HG03175 (cell line): ENCODE measurements around the gene ZBTB7A.

Experiments
- ATAC-seq: cut with Tn5 transposase; IDR thresholded peaks from one replicate; pipeline ENCODE4 v1.9.1; 2021; ENCODE audit warnings: mild to moderate bottlenecking, moderate library complexity; ENCODE audit not compliant: unreplicated experiment

The ZBTB7A gene

GRCh38 chr19:4066682-4067395 lies at the start of gene ZBTB7A:
TSS of gene ZBTB7A (minus strand) at chr19:4066899. CDS start at chr19:4055232, 11,667 bp downstream.
- ATAC-seq, result peak; percentile 23

- no peak for ATAC-seq
Observed at GRCh38 chr19:4115818-4116385, 49.2 kb upstream of the ZBTB7A start.

- ATAC-seq, result peak; percentile 90
Observed at GRCh38 chr19:4115050-4115817, 48.5 kb upstream of the ZBTB7A start.

DNA sequence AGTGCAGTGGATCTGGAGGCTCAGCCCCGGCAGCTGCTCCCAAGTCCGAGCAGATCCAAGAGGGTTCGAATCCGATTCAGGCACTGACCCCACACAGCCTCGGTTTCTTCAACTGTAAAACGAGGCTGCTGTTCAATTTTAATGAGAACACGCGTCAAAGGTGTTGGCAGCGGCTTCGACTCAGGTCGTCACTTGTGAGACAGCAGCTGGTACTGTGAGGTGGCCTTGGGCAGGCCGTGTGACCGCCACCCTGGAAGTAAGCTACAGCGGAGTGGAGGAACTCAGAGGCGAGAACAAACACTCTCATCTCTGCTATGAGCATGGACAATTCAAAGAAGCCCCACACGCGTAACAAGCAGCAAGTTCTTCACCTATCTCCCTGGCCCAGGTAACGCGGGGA lies 47.5 kb upstream of the ZBTB7A start:
- no peak for ATAC-seq

DNA sequence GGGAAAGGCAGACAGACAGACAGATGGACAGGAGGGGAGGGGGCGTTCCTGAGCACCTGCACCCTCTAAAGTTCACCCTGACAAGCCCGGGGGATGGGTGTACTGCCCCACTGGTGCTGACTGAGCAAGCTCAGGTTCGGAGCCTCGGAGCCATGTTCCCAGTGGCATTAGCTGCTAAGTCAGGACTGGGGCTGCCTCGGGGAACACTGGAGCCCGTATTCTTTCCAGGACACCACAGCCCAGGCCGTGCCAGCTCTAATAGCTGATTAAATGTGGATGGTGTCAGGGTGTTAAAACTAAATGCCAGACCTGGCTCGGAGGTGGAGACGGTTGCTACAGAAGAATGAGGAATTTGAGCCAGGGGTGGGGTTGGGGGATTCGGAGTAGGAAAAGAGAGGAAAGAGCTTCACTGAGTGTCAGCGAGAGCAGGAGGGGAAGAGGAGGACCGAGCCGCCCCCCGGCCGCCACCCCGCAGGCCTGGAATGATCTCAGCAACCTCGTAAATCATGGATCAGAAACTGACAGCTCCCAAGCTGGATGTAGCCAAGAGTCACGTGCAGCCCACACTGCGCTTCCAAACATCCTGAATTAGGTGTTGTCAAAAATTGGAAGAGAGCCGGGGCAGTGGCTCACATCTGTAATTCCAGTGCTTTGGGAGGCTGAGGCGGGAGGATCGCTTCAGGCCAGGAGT lies 46.8 kb upstream of the ZBTB7A start:
- no peak for ATAC-seq

DNA sequence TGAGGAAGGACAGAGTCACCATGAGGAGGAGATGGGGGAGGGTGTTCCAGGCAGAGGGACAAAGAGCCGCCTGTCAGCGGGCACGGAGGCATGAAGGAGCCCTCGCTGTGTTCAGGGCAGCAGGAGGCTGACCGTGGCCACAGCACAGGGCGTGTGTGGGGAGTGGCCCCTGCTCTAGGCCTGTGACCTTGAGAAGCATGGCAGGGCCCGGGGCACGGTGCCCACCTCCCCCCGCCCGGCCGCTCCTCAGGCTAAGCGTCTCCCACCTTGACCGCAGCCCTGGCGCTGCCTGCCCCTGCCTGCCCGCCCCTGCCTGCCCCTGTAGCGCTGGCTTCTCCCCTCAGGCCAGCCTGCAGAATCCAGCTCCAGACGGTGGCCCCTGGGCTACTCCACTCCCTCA lies 45.7 kb upstream of the ZBTB7A start:
- no peak for ATAC-seq

GRCh38 chr19:4109626-4109945 lies 42.9 kb upstream of the ZBTB7A start:
- ATAC-seq, result no peak

GRCh38 chr19:4108767-4109625 lies 42.3 kb upstream of the ZBTB7A start:
- ATAC-seq, result peak; percentile 67

DNA sequence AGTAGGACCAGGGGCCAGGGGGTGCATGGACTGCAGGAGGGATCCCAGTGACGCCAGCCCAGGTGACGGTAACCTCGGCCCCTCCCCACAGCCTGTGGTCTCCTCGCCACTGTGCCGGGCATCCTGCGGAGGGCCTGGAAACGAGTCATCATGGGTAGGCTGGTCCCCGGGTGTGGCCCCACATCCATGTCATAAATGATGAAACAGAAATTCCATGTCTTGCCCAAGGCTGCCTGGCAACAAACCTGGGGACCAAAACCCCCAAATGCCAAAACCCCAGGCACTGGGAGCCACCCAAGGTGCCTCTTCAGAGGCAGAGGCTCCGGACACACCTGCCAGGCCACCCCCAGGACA lies 36.4 kb upstream of the ZBTB7A start:
- no peak for ATAC-seq

GRCh38 chr19:4102339-4103079 lies 35.8 kb upstream of the ZBTB7A start:
- no peak for ATAC-seq

GRCh38 chr19:4101496-4101770 lies 34.7 kb upstream of the ZBTB7A start:
- ATAC-seq, result no peak

GRCh38 chr19:4100647-4101495 lies 34.2 kb upstream of the ZBTB7A start:
- ATAC-seq, result no peak

GRCh38 chr19:4099041-4099764 lies 32.5 kb upstream of the ZBTB7A start:
- no peak for ATAC-seq

GRCh38 chr19:4098493-4098892 lies 31.8 kb upstream of the ZBTB7A start:
- no peak for ATAC-seq

- no peak for ATAC-seq
Observed at GRCh38 chr19:4097501-4097900, 30.8 kb upstream of the ZBTB7A start.

DNA sequence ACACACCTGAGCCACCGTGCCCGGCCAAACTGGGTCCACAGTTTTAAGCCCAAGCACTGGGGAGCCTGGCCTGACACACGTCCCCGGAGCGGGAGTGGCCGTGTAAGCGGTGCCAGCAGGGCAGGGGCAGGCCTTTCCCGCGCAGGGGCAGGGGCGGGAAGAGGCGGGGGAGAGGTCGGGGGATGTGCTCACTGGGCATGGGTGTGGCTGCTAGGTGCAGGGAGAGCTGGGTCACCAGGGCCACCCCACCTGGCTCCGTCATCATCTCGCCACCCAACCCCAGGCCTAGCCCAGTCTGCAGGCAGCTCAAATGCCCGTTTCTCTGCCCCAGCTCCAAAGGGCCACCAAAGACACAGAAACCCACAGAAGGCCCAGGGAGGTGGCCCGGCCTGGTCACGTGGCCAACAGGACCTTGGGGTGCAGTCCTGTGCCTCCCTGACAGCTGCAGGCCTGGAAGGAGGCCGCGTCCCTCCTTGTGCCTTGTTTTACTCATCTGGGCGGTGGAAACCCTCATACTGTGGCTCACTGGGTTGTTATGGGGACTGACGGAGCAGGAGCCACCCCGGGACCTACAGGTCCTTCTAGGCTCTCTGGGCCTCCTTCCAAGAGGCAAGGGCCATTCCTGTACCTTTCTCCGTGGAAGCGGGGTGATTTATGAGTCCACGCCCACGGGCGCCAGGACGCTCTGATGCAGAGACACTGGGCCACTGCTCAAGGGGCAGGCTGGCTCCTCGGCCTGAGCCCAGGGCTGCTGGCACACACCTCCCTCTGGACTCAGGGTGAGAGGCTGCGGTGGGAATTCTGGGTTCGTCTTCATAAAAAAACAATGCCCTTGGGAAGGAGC lies 29.6 kb upstream of the ZBTB7A start:
- no peak for ATAC-seq

GRCh38 chr19:4095488-4095844 lies 28.8 kb upstream of the ZBTB7A start:
- ATAC-seq, result no peak
